Smooth muscle cell (in vitro differentiated cells): ENCODE results near the gene DAGLB. TPM values are rescaled to one million over a fixed set of nuclear protein-coding genes. Genes with fewer than 3 reads are reported as not detected.
"Not testable (repeated sequence)": the region's sequence is repeated elsewhere in the genome, so short reads cannot be mapped to it uniquely, and the experiment has no call there.

Experiments used
- DNase-seq: peaks from one replicate; lab custom pipeline; 2025; ENCODE audit not compliant: unreplicated experiment; lab: John Stamatoyannopoulos, UW
- H2AFZ ChIP-seq: fragments of 200-600 bp; sonication (generic); 2 replicates; pipeline ENCODE4 v1.6.0; 2016; ENCODE audit warnings: antibody characterized with exemption, low read depth, mild to moderate bottlenecking
- H3F3A ChIP-seq: fragments of 200-600 bp; sonication (generic); 2 replicates; pipeline ENCODE4 v1.6.0; 2017; ENCODE audit warnings: antibody characterized with exemption, low read depth
- H3K27ac ChIP-seq: fragments of 200-600 bp; sonication (generic); 2 replicates; pipeline ENCODE4 v1.5.1; 2016; ENCODE audit warnings: low read depth, mild to moderate bottlenecking
- H3K27me3 ChIP-seq: fragments of 200-600 bp; sonication (generic); 2 replicates; pipeline ENCODE4 v1.6.1; 2016; ENCODE audit warnings: low read depth, mild to moderate bottlenecking
- H3K36me3 ChIP-seq: fragments of 200-600 bp; sonication (generic); 2 replicates; pipeline ENCODE4 v1.5.1; 2016; ENCODE audit warnings: low read depth
- H3K4me1 ChIP-seq: fragments of 200-600 bp; sonication (generic); 2 replicates; pipeline ENCODE4 v1.5.1; 2016; ENCODE audit warnings: low read depth
- H3K4me2 ChIP-seq: fragments of 200-600 bp; sonication (generic); 2 replicates; pipeline ENCODE4 v1.6.0; 2016; ENCODE audit warnings: mild to moderate bottlenecking
- H3K4me3 ChIP-seq: fragments of 200-600 bp; sonication (generic); 2 replicates; pipeline ENCODE4 v1.5.1; 2016; ENCODE audit warnings: mild to moderate bottlenecking
- H3K79me2 ChIP-seq: fragments of 200-600 bp; sonication (generic); 2 replicates; pipeline ENCODE4 v1.6.0; 2016; ENCODE audit warnings: low read depth, mild to moderate bottlenecking
- H3K9ac ChIP-seq: fragments of 200-600 bp; sonication (generic); 2 replicates; pipeline ENCODE4 v1.6.0; 2016; ENCODE audit warnings: low read depth
- H3K9me3 ChIP-seq: fragments of 200-600 bp; sonication (generic); replicated peaks from 2 replicates; pipeline ENCODE4 v1.5.1; 2016; ENCODE audit warnings: low read depth
- H4K20me1 ChIP-seq: fragments of 200-600 bp; sonication (generic); 2 replicates; pipeline ENCODE4 v1.6.0; 2016; ENCODE audit warnings: low read depth
- WGBS: methylation state at CpG from one replicate; pipeline ENCODE4 v1.1.7; 2016; ENCODE audit warnings: low lambda C conversion rate; 5-methylcytosine and 5-hydroxymethylcytosine counted together
- polyA plus RNA-seq: library from polyadenylated mRNA; unstranded; fragments of >200 nt; fragmentation: Nextera tagmentation; extraction: Ambion mirVana; gene quantifications from 2 replicates; pipeline ENCODE4 v1.2.1, GENCODE V29; 2016
- total RNA-seq: library from RNA; depleted of rRNA; stranded (reverse); fragments of >200 nt; gene quantifications from 2 replicates; pipeline ENCODE4 v1.2.3, GENCODE V29; 2014
- TF ChIP-seq, protein P1 (sequence below): fragments of 200-600 bp; sonication (generic); IDR thresholded peaks from 2 replicates; pipeline ENCODE4 v1.5.1; 2017; ENCODE audit warnings: borderline replicate concordance, mild to moderate bottlenecking, antibody characterized with exemption; ENCODE audit not compliant: insufficient read depth, poor library complexity, severe bottlenecking

The DAGLB gene
- total and polyA plus RNA-seq, 2 experiments from 2014 or later, result 14.1 to 21.3 TPM

DNA sequence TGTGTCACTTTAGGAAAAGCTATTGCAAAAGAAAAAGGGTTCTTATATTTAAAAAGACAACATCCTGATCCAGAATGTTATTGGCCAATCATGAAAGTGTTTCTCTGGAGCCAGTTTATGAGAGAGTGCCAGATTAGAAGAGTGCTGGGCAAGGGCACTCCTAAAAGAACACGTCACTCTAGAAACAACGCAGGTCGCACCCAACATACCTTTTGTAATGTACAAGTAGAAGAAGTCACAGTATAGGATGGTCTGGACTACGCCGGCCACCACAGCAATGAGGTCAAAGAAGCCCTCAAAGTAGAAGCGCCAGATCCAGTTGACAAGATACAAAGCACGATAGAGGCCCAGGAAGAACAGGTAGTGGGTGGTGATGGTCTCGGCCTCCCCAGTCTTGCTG lies 18.1 kb upstream of the DAGLB start:
- Histone ChIP-seq H3K4me2 (no peak overlapping the region), H2AFZ (no peak overlapping the region), H3F3A (peaks cover 61% of the 10 kb centered on the region), H3K4me3 (no peak overlapping the region), H3K9ac (no peak overlapping the region), H3K27ac (no peak overlapping the region), H3K27me3 (no peaks in the 10 kb centered on the region), H4K20me1 (peaks cover 99% of the 10 kb centered on the region), H3K4me1 (no peaks in the 10 kb centered on the region), H3K9me3 (no peaks in the 10 kb centered on the region), H3K36me3 (peaks cover 60% of the 10 kb centered on the region), H3K79me2 (peaks cover 35% of the 10 kb centered on the region)
- TF ChIP-seq, protein P1, sequence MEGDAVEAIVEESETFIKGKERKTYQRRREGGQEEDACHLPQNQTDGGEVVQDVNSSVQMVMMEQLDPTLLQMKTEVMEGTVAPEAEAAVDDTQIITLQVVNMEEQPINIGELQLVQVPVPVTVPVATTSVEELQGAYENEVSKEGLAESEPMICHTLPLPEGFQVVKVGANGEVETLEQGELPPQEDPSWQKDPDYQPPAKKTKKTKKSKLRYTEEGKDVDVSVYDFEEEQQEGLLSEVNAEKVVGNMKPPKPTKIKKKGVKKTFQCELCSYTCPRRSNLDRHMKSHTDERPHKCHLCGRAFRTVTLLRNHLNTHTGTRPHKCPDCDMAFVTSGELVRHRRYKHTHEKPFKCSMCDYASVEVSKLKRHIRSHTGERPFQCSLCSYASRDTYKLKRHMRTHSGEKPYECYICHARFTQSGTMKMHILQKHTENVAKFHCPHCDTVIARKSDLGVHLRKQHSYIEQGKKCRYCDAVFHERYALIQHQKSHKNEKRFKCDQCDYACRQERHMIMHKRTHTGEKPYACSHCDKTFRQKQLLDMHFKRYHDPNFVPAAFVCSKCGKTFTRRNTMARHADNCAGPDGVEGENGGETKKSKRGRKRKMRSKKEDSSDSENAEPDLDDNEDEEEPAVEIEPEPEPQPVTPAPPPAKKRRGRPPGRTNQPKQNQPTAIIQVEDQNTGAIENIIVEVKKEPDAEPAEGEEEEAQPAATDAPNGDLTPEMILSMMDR, result no peak
- 97% methylated on average over 8 of the region's 8 CpGs for WGBS
- no peak for DNase-seq

DNA sequence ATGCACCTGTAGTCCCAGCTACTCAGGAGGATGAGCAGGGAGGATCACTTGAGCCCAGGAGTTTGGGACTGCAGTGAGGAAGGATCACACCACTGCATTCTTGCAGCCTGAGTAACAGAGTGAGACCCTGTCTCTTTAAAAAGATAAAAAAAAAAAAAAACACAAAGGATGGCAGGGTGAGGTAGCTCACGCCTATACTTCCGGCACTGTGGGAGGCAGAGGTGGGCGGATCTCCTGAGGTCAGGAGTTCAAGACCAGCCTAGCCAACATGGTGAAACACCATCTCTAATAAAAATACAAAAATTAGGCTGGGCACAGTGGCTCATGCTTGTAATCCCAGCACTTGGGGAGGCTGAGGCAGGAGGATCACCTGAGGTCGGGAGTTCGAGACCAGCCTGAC lies 15.9 kb upstream of the DAGLB start:
- H3K36me3 ChIP-seq, result peaks cover 43% of the 10 kb centered on the region
- H4K20me1 ChIP-seq, result peaks cover 88% of the 10 kb centered on the region
- not testable (repeated sequence) for H3K4me1 ChIP-seq, DNase-seq, H2AFZ ChIP-seq, H3K4me3 ChIP-seq, H3K4me2 ChIP-seq, H3K9me3 ChIP-seq, H3K9ac ChIP-seq, H3K27me3 ChIP-seq, H3K27ac ChIP-seq
- H3F3A ChIP-seq, result peaks cover 64% of the 10 kb centered on the region
- 89% methylated on average over 5 of the region's 5 CpGs for WGBS
- H3K79me2 ChIP-seq, result peaks cover 14% of the 10 kb centered on the region

DNA sequence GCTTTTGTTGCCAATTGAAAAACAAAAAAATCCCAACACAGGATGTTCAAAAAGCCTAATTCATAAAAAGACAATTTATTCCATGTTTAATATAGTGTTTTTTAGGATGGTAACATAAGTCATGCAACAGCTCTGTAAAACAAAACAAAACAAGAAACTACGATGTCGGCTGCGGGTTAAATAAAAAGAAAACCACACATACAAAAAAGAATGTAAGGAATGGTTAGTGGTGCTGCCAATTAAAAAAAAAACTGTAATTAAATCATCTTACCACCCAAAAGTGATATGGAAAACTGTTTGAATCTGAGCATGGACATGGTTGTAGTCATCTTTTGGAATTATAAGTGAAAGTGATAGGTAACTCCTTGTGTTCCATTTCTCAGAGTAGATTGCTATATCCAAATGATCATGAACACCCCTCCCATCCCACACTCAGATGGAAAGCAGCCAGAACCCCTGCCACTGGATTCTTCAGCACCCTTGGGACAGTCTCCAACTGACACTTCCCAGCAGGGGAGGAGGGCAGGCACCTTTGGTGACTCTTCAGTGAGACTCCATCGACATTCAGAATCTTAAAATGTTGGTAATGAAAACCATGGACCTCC lies 14.3 kb upstream of the DAGLB start:
- H3K27ac ChIP-seq, result no peak overlapping the region
- H3K36me3 ChIP-seq, result peaks cover 39% of the 10 kb centered on the region
- DNase-seq, result no peak
- no peaks in the 10 kb centered on the region for H3K9me3 ChIP-seq
- H3K4me1 ChIP-seq, result no peaks in the 10 kb centered on the region
- no peak overlapping the region for H3K9ac ChIP-seq
- H3F3A ChIP-seq, result peaks cover 54% of the 10 kb centered on the region
- no peak overlapping the region for H3K4me3 ChIP-seq
- H4K20me1 ChIP-seq, result peaks cover 72% of the 10 kb centered on the region
- no peaks in the 10 kb centered on the region for H3K27me3 ChIP-seq
- TF ChIP-seq, protein P1, result no peak
- over 99% methylated on average over 4 of the region's 4 CpGs for WGBS
- H3K79me2 ChIP-seq, result peaks cover 12% of the 10 kb centered on the region
- no peak overlapping the region for H3K4me2 ChIP-seq
- no peak overlapping the region for H2AFZ ChIP-seq

DNA sequence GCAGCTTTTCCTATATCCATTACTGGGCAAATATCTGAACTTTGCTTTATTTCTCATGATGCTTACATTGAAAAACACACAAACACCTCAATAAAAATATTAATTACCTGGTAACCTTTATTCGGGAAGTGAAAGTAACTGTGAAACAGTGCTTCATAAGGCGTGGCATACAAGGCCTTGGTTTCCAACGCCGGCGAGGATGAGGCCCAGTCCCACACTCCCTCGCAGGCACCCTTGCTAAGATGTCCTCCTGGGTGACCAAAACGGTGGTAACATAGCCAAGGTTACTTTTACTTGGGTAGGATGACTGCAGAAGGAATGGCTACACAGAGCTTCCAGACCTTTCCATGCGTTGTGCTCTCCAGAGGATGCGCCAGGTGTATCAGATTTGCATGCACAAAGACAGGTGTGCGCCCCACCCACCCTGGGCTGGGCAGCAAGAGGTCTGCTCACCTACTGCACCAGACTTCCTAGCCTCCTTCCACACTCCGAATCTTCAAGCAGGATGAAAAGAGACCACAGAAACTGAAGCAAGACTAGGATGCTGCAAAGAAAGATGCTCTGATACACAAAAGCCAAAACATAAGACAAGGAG lies 13.3 kb upstream of the DAGLB start:
- Histone ChIP-seq H3K4me1 (no peaks in the 10 kb centered on the region), H3F3A (peaks cover 45% of the 10 kb centered on the region), H3K9me3 (no peaks in the 10 kb centered on the region), H4K20me1 (peaks cover 63% of the 10 kb centered on the region), H3K9ac (no peak overlapping the region), H3K4me3 (no peak overlapping the region), H3K36me3 (peaks cover 30% of the 10 kb centered on the region), H3K27ac (no peak overlapping the region), H3K27me3 (no peaks in the 10 kb centered on the region), H2AFZ (no peak overlapping the region), H3K4me2 (no peak overlapping the region), H3K79me2 (peaks cover 2% of the 10 kb centered on the region)
- no peak for DNase-seq
- TF ChIP-seq, protein P1, result no peak
- 98% methylated on average over 11 of the region's 11 CpGs for WGBS
